SK-N-SH treated with all-trans-retinoic acid at 6 μM for 48 hours (cell line): ENCODE measurements around the gene EMX2.

Experiments
- ATAC-seq: fragments of 200-7000 bp; cut with Tn5 transposase; 3 replicates; pipeline ENCODE4 v1.9.1; 2020; ENCODE audit warnings: mild to moderate bottlenecking, moderate library complexity
- ARNTL ChIP-seq: fragments of 450-650 bp; formaldehyde crosslinking; IDR thresholded peaks from 2 replicates; pipeline ENCODE4 v1.5.0; 2020; ENCODE audit warnings: low read depth, mild to moderate bottlenecking, moderate library complexity, borderline replicate concordance
- BACH2 ChIP-seq: fragments of 250-450 bp; sonication (Bioruptor Pico); IDR thresholded peaks from 2 replicates; pipeline ENCODE4 v1.9.0; 2021; ENCODE audit warnings: mild to moderate bottlenecking, borderline replicate concordance
- ESRRG ChIP-seq: fragments of 250-450 bp; sonication (Bioruptor Pico); IDR thresholded peaks from 2 replicates; pipeline ENCODE4 v1.6.1; 2021; ENCODE audit warnings: mild to moderate bottlenecking
- GLIS3 ChIP-seq: fragments of 250-450 bp; sonication (Bioruptor Pico); IDR thresholded peaks from 2 replicates; pipeline ENCODE4 v1.5.0; 2020; ENCODE audit warnings: mild to moderate bottlenecking, moderate library complexity
- ISL1 ChIP-seq: fragments of 250-450 bp; sonication (Bioruptor Pico); IDR thresholded peaks from 2 replicates; pipeline ENCODE4 v2.1.2; 2022; ENCODE audit warnings: mild to moderate bottlenecking, moderate library complexity
- OSR1 ChIP-seq: fragments of 250-450 bp; sonication (Bioruptor Pico); IDR thresholded peaks from 2 replicates; pipeline ENCODE4 v1.8.0; 2022; ENCODE audit warnings: moderate library complexity, mild to moderate bottlenecking, inconsistent platforms
- POU6F1 ChIP-seq: fragments of 250-450 bp; sonication (Bioruptor Pico); IDR thresholded peaks from 2 replicates; pipeline ENCODE4 v1.8.0; 2021; ENCODE audit warnings: low read depth, mild to moderate bottlenecking, moderate library complexity, borderline replicate concordance
- PPARA ChIP-seq: fragments of 250-450 bp; sonication (Bioruptor Pico); IDR thresholded peaks from 2 replicates; pipeline ENCODE4 v1.5.0; 2020; ENCODE audit warnings: mild to moderate bottlenecking, borderline replicate concordance
- RARB ChIP-seq: fragments of 250-450 bp; sonication (Bioruptor Pico); IDR thresholded peaks from 2 replicates; pipeline ENCODE4 v1.8.0; 2021; ENCODE audit warnings: mild to moderate bottlenecking, moderate library complexity
- SNAI2 ChIP-seq: fragments of 250-450 bp; sonication (Bioruptor Pico); IDR thresholded peaks from 2 replicates; pipeline ENCODE4 v1.5.0; 2020; ENCODE audit warnings: mild to moderate bottlenecking, moderate library complexity
- TCF4 ChIP-seq: fragments of 250-450 bp; sonication (Bioruptor Pico); IDR thresholded peaks from 2 replicates; pipeline ENCODE4 v1.8.0; 2021; ENCODE audit warnings: mild to moderate bottlenecking, moderate library complexity, borderline replicate concordance
- TOX ChIP-seq: fragments of 250-450 bp; sonication (Bioruptor Pico); IDR thresholded peaks from 2 replicates; pipeline ENCODE4 v1.8.0; 2021; ENCODE audit warnings: mild to moderate bottlenecking, moderate library complexity, borderline replicate concordance
- TSHZ2 ChIP-seq: fragments of 250-450 bp; sonication (Bioruptor Pico); IDR thresholded peaks from 2 replicates; pipeline ENCODE4 v1.5.0; 2020; ENCODE audit warnings: mild to moderate bottlenecking, moderate library complexity
- ZC3H10 ChIP-seq: fragments of 250-450 bp; sonication (Bioruptor Pico); IDR thresholded peaks from 2 replicates; pipeline ENCODE4 v1.5.1; 2021; ENCODE audit warnings: mild to moderate bottlenecking, moderate library complexity
- ZFP30 ChIP-seq: fragments of 450-650 bp; formaldehyde crosslinking; IDR thresholded peaks from 2 replicates; pipeline ENCODE4 v1.5.0; 2022; ENCODE audit warnings: mild to moderate bottlenecking, moderate library complexity
- ZNF565 ChIP-seq: fragments of 450-650 bp; formaldehyde crosslinking; conservative IDR thresholded peaks from 2 replicates; pipeline ENCODE4 v1.5.0; 2020; ENCODE audit warnings: low read depth, mild to moderate bottlenecking, moderate library complexity
- ZNF70 ChIP-seq: fragments of 450-650 bp; formaldehyde crosslinking; IDR thresholded peaks from 2 replicates; pipeline ENCODE4 v1.5.0; 2020; ENCODE audit warnings: mild to moderate bottlenecking, moderate library complexity
- ZNF8 ChIP-seq: fragments of 450-650 bp; formaldehyde crosslinking; IDR thresholded peaks from 2 replicates; pipeline ENCODE4 v1.5.0; 2020; ENCODE audit warnings: mild to moderate bottlenecking, moderate library complexity
- TF ChIP-seq, protein P1 (sequence below): fragments of 250-450 bp; sonication (Bioruptor Pico); IDR thresholded peaks from 2 replicates; pipeline ENCODE4 v1.8.0; 2020; ENCODE audit warnings: mild to moderate bottlenecking, moderate library complexity, borderline replicate concordance
- TF ChIP-seq, protein P2 (sequence below): fragments of 250-450 bp; sonication (Bioruptor Pico); IDR thresholded peaks from 2 replicates; pipeline ENCODE4 v1.5.1; 2021; ENCODE audit warnings: mild to moderate bottlenecking, moderate library complexity

EMX2 gene

DNA sequence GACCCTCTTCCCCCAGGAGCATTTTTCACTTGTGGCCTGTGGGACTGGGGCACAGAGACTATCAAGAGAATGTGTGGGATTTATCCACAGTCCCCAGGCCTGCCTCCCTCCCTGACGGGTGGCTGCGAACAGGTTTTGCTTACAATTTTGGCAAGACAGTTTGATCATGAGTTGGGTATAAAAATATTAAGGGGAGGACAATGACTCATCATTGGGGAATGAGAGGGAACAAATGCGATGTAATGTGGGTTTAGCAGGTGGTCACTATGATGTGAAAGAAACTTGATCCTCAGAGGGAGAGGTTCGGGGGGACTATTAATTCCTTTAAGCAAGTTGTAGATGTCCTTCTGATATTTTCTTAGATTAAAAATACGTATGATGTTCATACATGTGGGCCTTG, 52.2 kb downstream of the EMX2 start:
- ATAC-seq, result no peak
- TF ChIP-seq, protein P1, sequence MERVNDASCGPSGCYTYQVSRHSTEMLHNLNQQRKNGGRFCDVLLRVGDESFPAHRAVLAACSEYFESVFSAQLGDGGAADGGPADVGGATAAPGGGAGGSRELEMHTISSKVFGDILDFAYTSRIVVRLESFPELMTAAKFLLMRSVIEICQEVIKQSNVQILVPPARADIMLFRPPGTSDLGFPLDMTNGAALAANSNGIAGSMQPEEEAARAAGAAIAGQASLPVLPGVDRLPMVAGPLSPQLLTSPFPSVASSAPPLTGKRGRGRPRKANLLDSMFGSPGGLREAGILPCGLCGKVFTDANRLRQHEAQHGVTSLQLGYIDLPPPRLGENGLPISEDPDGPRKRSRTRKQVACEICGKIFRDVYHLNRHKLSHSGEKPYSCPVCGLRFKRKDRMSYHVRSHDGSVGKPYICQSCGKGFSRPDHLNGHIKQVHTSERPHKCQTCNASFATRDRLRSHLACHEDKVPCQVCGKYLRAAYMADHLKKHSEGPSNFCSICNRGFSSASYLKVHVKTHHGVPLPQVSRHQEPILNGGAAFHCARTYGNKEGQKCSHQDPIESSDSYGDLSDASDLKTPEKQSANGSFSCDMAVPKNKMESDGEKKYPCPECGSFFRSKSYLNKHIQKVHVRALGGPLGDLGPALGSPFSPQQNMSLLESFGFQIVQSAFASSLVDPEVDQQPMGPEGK (CRISPR knock-in tag), result no peak
- TF ChIP-seq BACH2 (CRISPR knock-in tag), result no peak
- no peak for TF ChIP-seq TCF4 (CRISPR knock-in tag)
- no peak for TF ChIP-seq ZNF70 (CRISPR knock-in tag)
- TF ChIP-seq ZFP30, result no peak
- no peak for TF ChIP-seq ISL1 (CRISPR knock-in tag)
- no peak for TF ChIP-seq RARB (CRISPR knock-in tag)
- TF ChIP-seq, protein P2, sequence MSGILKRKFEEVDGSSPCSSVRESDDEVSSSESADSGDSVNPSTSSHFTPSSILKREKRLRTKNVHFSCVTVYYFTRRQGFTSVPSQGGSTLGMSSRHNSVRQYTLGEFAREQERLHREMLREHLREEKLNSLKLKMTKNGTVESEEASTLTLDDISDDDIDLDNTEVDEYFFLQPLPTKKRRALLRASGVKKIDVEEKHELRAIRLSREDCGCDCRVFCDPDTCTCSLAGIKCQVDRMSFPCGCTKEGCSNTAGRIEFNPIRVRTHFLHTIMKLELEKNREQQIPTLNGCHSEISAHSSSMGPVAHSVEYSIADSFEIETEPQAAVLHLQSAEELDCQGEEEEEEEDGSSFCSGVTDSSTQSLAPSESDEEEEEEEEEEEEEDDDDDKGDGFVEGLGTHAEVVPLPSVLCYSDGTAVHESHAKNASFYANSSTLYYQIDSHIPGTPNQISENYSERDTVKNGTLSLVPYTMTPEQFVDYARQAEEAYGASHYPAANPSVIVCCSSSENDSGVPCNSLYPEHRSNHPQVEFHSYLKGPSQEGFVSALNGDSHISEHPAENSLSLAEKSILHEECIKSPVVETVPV (CRISPR knock-in tag), result no peak
- TF ChIP-seq TOX (CRISPR knock-in tag), result no peak
- TF ChIP-seq TSHZ2 (CRISPR knock-in tag), result no peak
- no peak for TF ChIP-seq ZNF8 (CRISPR knock-in tag)

- TF ChIP-seq TCF4 (CRISPR knock-in tag) (no peak), ZNF8 (CRISPR knock-in tag) (no peak), OSR1 (no peak), ZFP30 (no peak), BACH2 (CRISPR knock-in tag) (no peak), POU6F1 (no peak), PPARA (no peak), SNAI2 (CRISPR knock-in tag) (no peak), ISL1 (CRISPR knock-in tag) (no peak), TOX (CRISPR knock-in tag) (no peak), TSHZ2 (CRISPR knock-in tag) (no peak)
- TF ChIP-seq, protein P2 (CRISPR knock-in tag), result no peak
- TF ChIP-seq, all 23 proteins: peak for 0
- ATAC-seq, result no peak
These were observed 54.2 kb downstream of the EMX2 start for GRCh38 chr10:117596706-117597105.

DNA sequence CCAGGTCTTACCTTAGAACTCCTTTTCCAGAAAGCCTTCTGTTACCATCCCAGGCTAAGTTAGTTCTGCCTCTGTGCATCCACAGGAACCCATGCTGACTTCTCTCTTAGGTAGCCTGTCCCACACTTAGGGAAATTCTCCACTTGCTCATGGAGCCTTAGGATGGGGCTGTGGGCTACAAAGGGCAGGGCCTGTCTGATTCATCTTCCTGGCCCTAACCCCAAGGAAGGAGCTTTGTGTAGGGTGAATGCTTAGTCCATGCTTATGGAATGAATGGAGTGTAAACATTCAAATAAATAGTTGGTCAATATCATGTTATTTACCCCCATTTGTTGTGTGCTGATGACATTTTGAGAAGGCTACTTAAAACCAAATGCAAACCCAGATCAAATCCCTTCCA, 54.7 kb downstream of the EMX2 start:
- ATAC-seq, result no peak
- TF ChIP-seq TSHZ2 (CRISPR knock-in tag), result no peak
- TF ChIP-seq ZC3H10 (CRISPR knock-in tag), result no peak
- no peak for TF ChIP-seq BACH2 (CRISPR knock-in tag)
- TF ChIP-seq OSR1, result no peak
- no peak for TF ChIP-seq ARNTL (CRISPR knock-in tag)
- TF ChIP-seq POU6F1, result no peak
- no peak for TF ChIP-seq GLIS3 (CRISPR knock-in tag)
- no peak for TF ChIP-seq ZNF565
- no peak for TF ChIP-seq ESRRG (CRISPR knock-in tag)
- no peak for TF ChIP-seq SNAI2 (CRISPR knock-in tag)
